Spleen (tissue), 11 donors: ENCODE measurements around the gene KIF27. TPM values are rescaled to one million over a fixed set of nuclear protein-coding genes. Genes with fewer than 3 reads are reported as not detected.

Experiments used
- DNase-seq: peaks from one replicate; pipeline ENCODE4 v3.0.0-alpha.2; 2020
- H3K27ac ChIP-seq, 8 donors: fragments of 200-600 bp; sonication (generic) in 7 of 8; 1 replicate in 4 of 8; 2 replicates in 4 of 8; pipeline versions ENCODE4 v1.5.0 to v1.8.0; 2016 to 2021; ENCODE audit warnings: inconsistent platforms in 4 of 8, mild to moderate bottlenecking in 4 of 8, moderate library complexity in 1 of 8
- H3K27me3 ChIP-seq, 7 donors: fragments of 200-600 bp; sonication (generic) in 6 of 7; replicated peaks in 1 of 7; 1 replicate in 4 of 7; 2 replicates in 3 of 7; pipeline versions ENCODE4 v1.5.0 to v1.8.0; 2016 to 2021; ENCODE audit warnings: inconsistent platforms in 3 of 7, mild to moderate bottlenecking in 1 of 7
- H3K36me3 ChIP-seq, 6 donors: fragments of 200-600 bp; sonication (generic) in 5 of 6; 1 replicate in 4 of 6; 2 replicates in 2 of 6; pipeline versions ENCODE4 v1.5.0 to v1.8.0; 2016 to 2021; ENCODE audit warnings: inconsistent platforms in 2 of 6
- H3K4me1 ChIP-seq, 6 donors: fragments of 200-600 bp; sonication (generic) in 5 of 6; 1 replicate in 3 of 6; 2 replicates in 3 of 6; pipeline versions ENCODE4 v1.5.0 to v1.8.0; 2016 to 2021; ENCODE audit warnings: inconsistent platforms in 3 of 6
- H3K4me3 ChIP-seq, 8 donors: fragments of 200-600 bp; sonication (generic) in 7 of 8; 1 replicate in 4 of 8; 2 replicates in 4 of 8; pipeline versions ENCODE4 v1.5.0 to v1.8.0; 2016 to 2021; ENCODE audit warnings: inconsistent platforms in 4 of 8, mild to moderate bottlenecking in 4 of 8, moderate library complexity in 2 of 8
- H3K9me3 ChIP-seq, 8 donors: fragments of 200-600 bp; sonication (generic) in 7 of 8; 1 replicate in 4 of 8; 2 replicates in 4 of 8; pipeline versions ENCODE4 v1.5.0 to v1.8.0; 2016 to 2021; ENCODE audit warnings: inconsistent platforms in 4 of 8
- CTCF ChIP-seq, 11 experiments: fragments of 200-600 bp in 7 of 11; fragments of 450-650 bp in 4 of 11; sonication (generic) in 4 of 11; IDR thresholded peaks in 8 of 11; conservative IDR thresholded peaks in 3 of 11; 1 replicate in 7 of 11; 2 replicates in 4 of 11; pipeline versions ENCODE4 v1.4.0 to v1.8.0; 2016 to 2021; ENCODE audit warnings: antibody characterized with exemption in 11 of 11, inconsistent platforms in 4 of 11, mild to moderate bottlenecking in 1 of 11
- POLR2A ChIP-seq, 3 donors: fragments of 450-650 bp; IDR thresholded peaks; one replicate each; pipeline ENCODE4 v1.5.1; 2017; ENCODE audit warnings: antibody characterized with exemption in 3 of 3, mild to moderate bottlenecking in 1 of 3
- POLR2AphosphoS5 ChIP-seq, 3 donors: sonication (generic); formaldehyde crosslinking; IDR thresholded peaks; one replicate each; pipeline ENCODE4 v1.5.1; 2017; ENCODE audit warnings: antibody characterized with exemption in 3 of 3
- WGBS, 5 donors: extraction: QIAGEN DNeasy Blood & Tissue Kit in 3 of 5; methylation state at CpG; one replicate each; pipeline versions ENCODE4 v1.1.5 to v1.1.7; 2013 to 2018; 5-methylcytosine and 5-hydroxymethylcytosine counted together
- intact Hi-C: fragments of 100-400 bp; cut with DNase I; formaldehyde crosslinking; loops from one replicate; pipeline ENCODE4 v1.15.0; 2023; ENCODE audit warnings: low total_unique reads
- microRNA-seq, 3 donors: library from miRNA; unstranded; fragments of <30 nt; microRNA quantifications; one replicate each; pipeline versions ENCODE4 to v1.1.0, GENCODE V29; 2019 to 2020
- polyA plus RNA-seq, 3 donors: library from polyadenylated mRNA; stranded (reverse); fragments of 200-250 nt; gene quantifications; one replicate each; pipeline ENCODE4 v1.2.1, GENCODE V29; 2013
- total RNA-seq, 7 donors: library from RNA; depleted of rRNA in 3 of 7; stranded (reverse); fragments of >200 nt in 3 of 7; fragmentation: NEBNext Ultra II Directional in 4 of 7; extraction: Animal tissue kit (Norgen Biotek cat#: 25700) in 4 of 7; gene quantifications; one replicate each; pipeline versions ENCODE4 v1.1.0 to v1.2.1, GENCODE V29; 2016 to 2021
- donor health status: healthy with polysubstance abuse.
- donor health status: DM: no; HTN: no; CAD: no; lungs with moderate emphysema.
- donor health status: DM: no; HTN: no; CAD: no.
- donor health status: Bipolar disorder and iron deficiency.
- donor health status: healthy.
- donor health status: DM: no; HTN: no; CAD: no.
- donor health status: DM: yes; HTN: yes; CAD: no.

Gene KIF27
- total and polyA plus RNA-seq, 10 donors, result 0.83 to 11.3 (median 5.8) TPM

- 82 to 91% (median 84%) methylated on average over 1 of the region's 1 CpG for WGBS, 5 donors
- no peaks in the 10 kb centered on the region for H3K9me3 ChIP-seq
- H3K4me3 ChIP-seq, result no peak overlapping the region
- H3K27me3 ChIP-seq, result no peaks in the 10 kb centered on the region
- DNase-seq, result no peak
- H3K27ac ChIP-seq, result no peak overlapping the region
- intact Hi-C loops, result no loop called here
- TF ChIP-seq CTCF (IDR thresholded peaks at IDR 0.05 in 8 of 11, conservative IDR thresholded peaks at IDR 0.05 in 3 of 11) (no peak), POLR2A (IDR thresholded peaks at IDR 0.05) (no peak), POLR2AphosphoS5 (IDR thresholded peaks at IDR 0.05) (no peak)
- no peaks in the 10 kb centered on the region for H3K4me1 ChIP-seq
- peaks cover 0 to 26% (median 0%) of the 10 kb centered on the region in 6 donors for H3K36me3 ChIP-seq
Observed at GRCh38 chr9:83792746-83793145, 128.5 kb downstream of the KIF27 start.

Small RNA genes lying within 50 kb of the gene (microRNA-seq; reads per million reads assigned to microRNA genes)
- gene MIR7-1, result 37.2 to 73.9 (median 42.4) reads per million in 3 donors

Other genes starting within 250 kb of the KIF27 start
- gene UBQLN1, start 213.5 kb downstream of the KIF27 start, total RNA-seq, result 10 to 100 TPM; 79.3 to 93.4 (median 84.7) TPM
- 10 to 100 TPM; 19.9 to 33.0 (median 24.6) TPM for gene UBQLN1, start 213.5 kb downstream of the KIF27 start, polyA plus RNA-seq
- gene GKAP1, start 103.7 kb downstream of the KIF27 start, total RNA-seq, result 10 to 100 TPM in 1 of 7 donors, 1 to 10 TPM in 6; 3.9 to 15.8 (median 6.1) TPM
- 1 to 10 TPM; 5.4 to 8.2 (median 5.9) TPM for gene GKAP1, start 103.7 kb downstream of the KIF27 start, polyA plus RNA-seq
- gene HNRNPK, start 58.8 kb upstream of the KIF27 start, total RNA-seq, result 100 to 1,000 TPM; 464 to 543 (median 486) TPM
- gene HNRNPK, start 58.8 kb upstream of the KIF27 start, polyA plus RNA-seq, result 100 to 1,000 TPM; 245 to 313 (median 308) TPM
- 10 to 100 TPM; 10.8 to 19.5 (median 14.5) TPM for gene RMI1, start 59.4 kb upstream of the KIF27 start, total RNA-seq
- gene RMI1, start 59.4 kb upstream of the KIF27 start, polyA plus RNA-seq, result 1 to 10 TPM; 4.2 to 6.9 (median 5.1) TPM